Right atrium auricular region (tissue), 2 donors: ENCODE data around the gene AXIN1. TPM values are rescaled to one million over a fixed set of nuclear protein-coding genes. Genes with fewer than 3 reads are reported as not detected.
A peak's percentile ranks its signal among the peaks of the same experiment; 100 is the strongest.
"Not testable (repeated sequence)": the region's sequence is repeated elsewhere in the genome, so short reads cannot be mapped to it uniquely, and the experiment has no call there.

Experiments used
- DNase-seq: peaks from one replicate; pipeline ENCODE4 v3.0.0-alpha.2; 2019; ENCODE audit warnings: low spot score
- H3K27ac ChIP-seq, 2 donors: fragments of 200-600 bp; sonication (generic); 1 replicate in 1 of 2; 2 replicates in 1 of 2; pipeline ENCODE4 v1.5.1; 2016 to 2019
- H3K27me3 ChIP-seq, 2 donors: fragments of 200-600 bp; sonication (generic); one replicate each; pipeline versions ENCODE4 v1.5.1 to v1.6.0; 2017 to 2019
- H3K36me3 ChIP-seq: fragments of 200-600 bp; sonication (generic); one replicate; pipeline ENCODE4 v1.5.1; 2016
- H3K4me1 ChIP-seq, 2 donors: fragments of 200-600 bp; sonication (generic); one replicate each; pipeline versions ENCODE4 v1.5.1 to v1.6.0; 2017 to 2019
- H3K4me3 ChIP-seq, 2 donors: fragments of 200-600 bp; sonication (generic); 1 replicate in 1 of 2; 2 replicates in 1 of 2; pipeline ENCODE4 v1.5.1; 2017 to 2019; ENCODE audit warnings: mild to moderate bottlenecking in 1 of 2, moderate library complexity in 1 of 2
- H3K9me3 ChIP-seq, 2 donors: fragments of 200-600 bp; sonication (generic); one replicate each; pipeline ENCODE4 v1.5.1; 2019
- total RNA-seq, 2 donors: library from RNA; depleted of rRNA; stranded (reverse); fragments of >200 nt; gene quantifications; one replicate each; pipeline ENCODE4 v1.1.0, GENCODE V29; 2016
- TF ChIP-seq, protein P1 (sequence below), 2 donors: fragments of 200-600 bp; sonication (generic); IDR thresholded peaks; one replicate each; pipeline ENCODE4 v1.5.1; 2019; ENCODE audit warnings: antibody characterized with exemption in 2 of 2

AXIN1 gene
- total RNA-seq, 2 donors from 2014 or later = 12.9 to 19.4 TPM

DNA sequence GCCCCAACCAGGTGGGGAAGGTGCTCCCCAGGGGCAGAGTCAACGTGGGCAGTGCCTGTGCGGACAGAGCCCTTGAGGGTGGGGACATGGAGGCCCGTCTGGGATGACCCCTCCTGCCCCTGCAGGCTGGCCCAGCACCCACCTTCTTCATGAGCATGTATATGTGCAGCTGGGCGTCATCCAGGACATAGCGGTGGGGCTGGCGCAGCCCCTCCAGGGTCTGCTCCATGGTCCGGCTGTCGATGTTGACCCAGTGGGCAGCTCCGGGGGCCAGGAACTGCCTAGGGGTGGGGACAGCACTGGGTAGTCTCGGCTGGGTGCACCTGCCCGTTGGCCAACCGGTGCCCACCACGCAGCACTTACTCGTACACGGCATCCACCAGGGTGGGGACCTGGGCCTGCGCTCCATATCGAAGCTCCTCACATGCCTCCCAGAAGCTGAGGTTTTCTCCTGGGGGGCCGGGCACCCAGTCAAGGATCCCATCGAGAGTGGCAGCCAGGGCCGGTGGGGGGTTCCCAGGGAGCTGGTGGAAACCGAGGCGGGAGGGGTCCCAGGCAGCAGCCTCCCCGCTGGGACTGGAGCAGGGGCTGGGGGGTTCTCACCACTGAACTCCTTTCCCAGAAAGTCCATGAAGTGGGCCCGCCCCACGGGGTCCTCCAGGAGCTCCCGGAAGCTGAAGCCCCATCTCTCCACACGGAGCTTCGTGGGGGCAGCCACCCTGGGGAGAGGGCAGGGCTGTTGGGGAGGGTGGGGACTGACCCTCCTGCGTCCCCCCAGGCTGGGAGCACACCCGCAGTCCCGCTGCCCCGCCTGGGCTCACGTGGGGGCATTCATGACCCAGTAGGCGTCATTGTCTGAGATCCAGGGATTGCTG, 81.9 kb downstream of the AXIN1 start:
- DNase-seq = no peak
- TF ChIP-seq, protein P1, sequence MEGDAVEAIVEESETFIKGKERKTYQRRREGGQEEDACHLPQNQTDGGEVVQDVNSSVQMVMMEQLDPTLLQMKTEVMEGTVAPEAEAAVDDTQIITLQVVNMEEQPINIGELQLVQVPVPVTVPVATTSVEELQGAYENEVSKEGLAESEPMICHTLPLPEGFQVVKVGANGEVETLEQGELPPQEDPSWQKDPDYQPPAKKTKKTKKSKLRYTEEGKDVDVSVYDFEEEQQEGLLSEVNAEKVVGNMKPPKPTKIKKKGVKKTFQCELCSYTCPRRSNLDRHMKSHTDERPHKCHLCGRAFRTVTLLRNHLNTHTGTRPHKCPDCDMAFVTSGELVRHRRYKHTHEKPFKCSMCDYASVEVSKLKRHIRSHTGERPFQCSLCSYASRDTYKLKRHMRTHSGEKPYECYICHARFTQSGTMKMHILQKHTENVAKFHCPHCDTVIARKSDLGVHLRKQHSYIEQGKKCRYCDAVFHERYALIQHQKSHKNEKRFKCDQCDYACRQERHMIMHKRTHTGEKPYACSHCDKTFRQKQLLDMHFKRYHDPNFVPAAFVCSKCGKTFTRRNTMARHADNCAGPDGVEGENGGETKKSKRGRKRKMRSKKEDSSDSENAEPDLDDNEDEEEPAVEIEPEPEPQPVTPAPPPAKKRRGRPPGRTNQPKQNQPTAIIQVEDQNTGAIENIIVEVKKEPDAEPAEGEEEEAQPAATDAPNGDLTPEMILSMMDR (IDR thresholded peaks at IDR 0.05) = no peak
- peaks cover 0 to 16% of the 10 kb centered on the region in 2 donors for H3K4me1 ChIP-seq
- H3K36me3 ChIP-seq = no peaks in the 10 kb centered on the region
- no peak overlapping the region for H3K4me3 ChIP-seq
- no peaks in the 10 kb centered on the region for H3K9me3 ChIP-seq
- H3K27me3 ChIP-seq = no peaks in the 10 kb centered on the region
- H3K27ac ChIP-seq = no peak overlapping the region

DNA sequence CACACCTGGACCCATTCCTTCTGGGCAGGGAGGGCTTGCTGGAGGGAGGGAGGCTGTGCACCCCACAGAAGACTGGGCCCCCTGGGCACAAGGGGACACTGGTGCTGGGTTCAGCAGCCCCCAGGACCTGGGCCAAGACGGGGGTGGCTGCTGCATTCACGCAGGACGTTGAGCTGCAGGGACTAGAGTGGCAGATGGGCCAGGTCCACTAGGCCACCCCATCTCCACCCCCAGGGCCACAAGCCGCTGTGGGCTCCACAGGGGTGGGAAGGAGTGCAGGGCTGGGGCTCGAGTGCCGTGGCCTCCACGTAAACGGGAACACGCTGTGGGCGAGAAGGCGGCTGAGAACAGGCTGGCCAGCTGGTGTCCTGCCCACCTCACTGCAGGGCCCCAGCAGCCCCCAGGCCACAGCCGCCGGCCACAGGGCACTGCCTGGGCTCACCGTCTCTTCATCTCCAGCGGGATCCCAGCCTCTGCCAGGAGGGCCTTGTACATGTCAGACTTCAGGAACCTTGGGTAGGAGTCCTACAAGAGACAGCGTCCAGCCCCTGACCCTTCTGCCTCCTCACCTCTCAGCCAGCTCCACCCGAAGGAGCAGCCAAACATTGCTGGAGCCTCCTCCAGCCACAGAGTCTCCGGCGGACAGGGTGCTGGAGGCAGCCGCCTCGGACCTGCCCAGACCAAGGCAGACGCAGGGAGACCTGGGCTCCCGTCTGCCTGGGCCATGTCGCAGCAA, 83.3 kb downstream of the AXIN1 start:
- Histone ChIP-seq H3K27ac (no peak overlapping the region), H3K27me3 (no peaks in the 10 kb centered on the region), H3K4me1 (peaks cover 0 to 11% of the 10 kb centered on the region in 2 donors), H3K36me3 (peaks cover 13% of the 10 kb centered on the region), H3K9me3 (no peaks in the 10 kb centered on the region), H3K4me3 (no peak overlapping the region)
- TF ChIP-seq, protein P1 (IDR thresholded peaks at IDR 0.05) = no peak
- no peak for DNase-seq

DNA sequence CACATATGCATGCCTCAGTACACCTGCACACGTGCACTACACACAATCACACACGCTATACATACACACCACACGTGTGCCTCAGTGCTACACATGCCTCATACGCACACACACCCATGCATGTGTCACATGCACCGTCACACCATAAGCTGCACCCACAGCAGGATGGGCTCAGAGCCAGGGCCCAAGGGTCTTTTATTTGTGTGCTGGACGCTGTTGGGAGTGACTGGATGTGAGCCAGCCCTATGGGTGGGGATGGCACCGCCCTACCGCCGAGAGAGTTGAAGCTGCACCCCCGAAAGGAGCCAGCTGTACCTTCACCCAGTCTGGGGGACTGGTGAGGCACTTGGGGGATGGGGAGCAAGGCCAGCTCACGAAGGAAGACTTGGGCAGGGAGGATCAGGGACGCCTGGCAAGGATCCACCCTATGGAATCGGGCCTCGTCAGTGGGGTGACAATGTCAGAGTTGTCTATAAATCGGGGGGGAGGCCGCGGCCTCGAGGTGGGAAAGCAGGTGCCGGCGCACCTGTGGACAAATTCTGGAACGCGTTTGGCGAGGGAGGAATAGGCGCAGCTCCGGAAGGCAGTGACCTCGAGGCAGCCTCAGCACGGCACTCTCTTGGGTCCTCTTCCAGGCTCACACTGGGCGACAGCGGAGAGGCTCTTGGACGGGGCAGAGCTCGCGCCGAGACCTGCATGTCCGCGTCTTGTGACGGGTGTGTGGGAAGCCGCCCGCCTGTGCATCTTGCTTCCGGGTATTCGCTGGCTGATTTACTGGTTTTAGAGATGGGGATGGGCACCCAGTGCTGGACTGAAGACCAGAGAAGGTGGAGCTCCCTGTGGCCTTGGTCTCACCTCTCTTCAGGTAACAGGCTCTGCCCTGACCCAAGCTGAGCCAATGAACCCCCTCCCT, 84.1 kb downstream of the AXIN1 start:
- Histone ChIP-seq H3K36me3 (peaks cover 21% of the 10 kb centered on the region), H3K27ac (no peak overlapping the region), H3K9me3 (no peaks in the 10 kb centered on the region), H3K27me3 (no peaks in the 10 kb centered on the region), H3K4me3 (no peak overlapping the region), H3K4me1 (peaks cover 0 to 11% of the 10 kb centered on the region in 2 donors)
- TF ChIP-seq, protein P1 (IDR thresholded peaks at IDR 0.05) = no peak
- DNase-seq = no peak

DNA sequence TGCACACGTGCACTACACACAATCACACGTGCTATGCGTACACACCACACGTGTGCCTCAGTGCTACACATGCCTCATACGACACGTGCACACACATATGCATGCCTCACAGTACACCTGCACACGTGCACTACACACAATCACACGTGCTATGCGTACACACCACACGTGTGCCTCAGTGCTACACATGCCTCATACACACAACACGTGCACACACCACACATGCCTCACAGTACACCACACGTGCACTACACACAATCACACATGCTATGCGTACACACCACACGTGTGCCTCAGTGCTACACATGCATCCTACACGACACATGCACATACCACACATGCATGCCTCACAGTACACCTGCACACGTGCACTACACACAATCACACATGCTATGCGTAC, 85.0 kb downstream of the AXIN1 start:
- not testable (repeated sequence) for H3K4me3 ChIP-seq, H3K9me3 ChIP-seq, DNase-seq, H3K27ac ChIP-seq, H3K27me3 ChIP-seq
- peaks cover 29% of the 10 kb centered on the region for H3K36me3 ChIP-seq
- H3K4me1 ChIP-seq = peaks cover 0 to 11% of the 10 kb centered on the region in 2 donors

DNA sequence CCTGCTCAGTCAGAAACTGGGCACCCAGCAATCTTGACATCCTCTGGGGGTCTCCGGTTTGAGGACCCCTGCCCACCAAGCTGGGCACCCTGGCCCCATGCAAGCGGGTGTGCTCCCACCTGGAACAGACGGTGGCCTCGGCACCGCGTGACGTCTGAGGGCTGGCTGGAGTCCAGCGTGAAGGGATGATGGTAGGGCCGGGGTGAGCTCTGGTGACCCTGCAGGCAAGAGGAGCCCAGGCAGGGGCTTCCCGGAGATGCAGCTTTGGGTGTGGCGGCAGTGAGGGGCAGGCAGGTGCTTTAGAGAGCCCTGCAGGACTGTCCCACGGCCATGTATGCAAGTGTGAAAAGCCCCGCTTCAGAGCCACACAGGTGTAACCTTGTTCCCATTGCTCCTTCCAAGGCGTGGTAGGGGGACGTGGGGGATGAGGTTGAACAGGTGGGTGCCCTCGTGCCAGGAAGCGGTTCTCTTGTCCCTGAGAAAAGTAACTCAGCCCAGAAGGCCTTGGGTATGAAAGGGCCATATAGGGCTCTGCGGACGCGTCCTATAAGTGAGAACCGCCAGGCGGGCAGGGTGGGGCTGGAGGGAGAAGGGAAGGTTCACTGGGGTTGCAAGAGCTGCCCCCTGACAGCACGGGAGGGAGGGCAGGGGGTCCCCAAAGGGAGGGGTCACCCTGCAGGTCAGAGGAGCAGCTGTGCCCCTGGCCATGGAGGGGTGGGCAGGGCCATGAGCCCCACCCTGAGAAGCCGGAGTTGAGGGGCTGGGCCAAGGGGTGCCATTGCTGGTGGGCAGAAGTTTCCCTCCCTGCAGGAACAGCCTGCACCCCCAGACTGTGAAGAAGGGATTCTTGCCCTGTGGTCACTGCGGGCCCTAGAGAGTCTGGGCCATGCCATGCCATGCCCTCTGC, 86.0 kb downstream of the AXIN1 start:
- no peak overlapping the region for H3K4me3 ChIP-seq
- no peak for DNase-seq
- no peaks in the 10 kb centered on the region for H3K27me3 ChIP-seq
- peaks cover 40% of the 10 kb centered on the region for H3K36me3 ChIP-seq
- H3K27ac ChIP-seq = peak overlapping the region in 1 of 2 donors; percentile 8
- no peaks in the 10 kb centered on the region for H3K9me3 ChIP-seq
- H3K4me1 ChIP-seq = peaks cover 0 to 11% of the 10 kb centered on the region in 2 donors
- TF ChIP-seq, protein P1 (IDR thresholded peaks at IDR 0.05) = no peak
